ENCODE data around the gene GADL1.

GADL1 gene

GRCh38 chr3:30724863-30725262 lies 169.6 kb downstream of the GADL1 start:
- DNase-seq (ENCODE audit: low spot score), result no peak

GRCh38 chr3:30723211-30723610 lies 171.2 kb downstream of the GADL1 start:
- no peak for DNase-seq (ENCODE audit: low spot score)

GRCh38 chr3:30721314-30721634 lies 173.2 kb downstream of the GADL1 start:
- no peak for DNase-seq (ENCODE audit: low spot score)

GRCh38 chr3:30720586-30721313 lies 173.7 kb downstream of the GADL1 start:
- no peak for DNase-seq (ENCODE audit: low spot score)

- no peak for DNase-seq (ENCODE audit: low spot score)
Observed at GRCh38 chr3:30719536-30719935, 174.9 kb downstream of the GADL1 start.

GRCh38 chr3:30713885-30714503 lies 180.5 kb downstream of the GADL1 start:
- no peak for DNase-seq (ENCODE audit: low spot score)

GRCh38 chr3:30712991-30713390 lies 181.5 kb downstream of the GADL1 start:
- DNase-seq (ENCODE audit: low spot score), result no peak

- no peak for DNase-seq (ENCODE audit: low spot score)
Observed at GRCh38 chr3:30711867-30712266, 182.6 kb downstream of the GADL1 start.

- DNase-seq (ENCODE audit: low spot score), result no peak
Observed at GRCh38 chr3:30711151-30711550, 183.3 kb downstream of the GADL1 start.

GRCh38 chr3:30710017-30710416 lies 184.4 kb downstream of the GADL1 start:
- no peak for DNase-seq (ENCODE audit: low spot score)

- no peak for DNase-seq (ENCODE audit: low spot score)
Observed at GRCh38 chr3:30708472-30708871, 186.0 kb downstream of the GADL1 start.

GRCh38 chr3:30707825-30708224 lies 186.6 kb downstream of the GADL1 start:
- no peak for DNase-seq (ENCODE audit: low spot score)

- no peak for DNase-seq (ENCODE audit: low spot score)
Observed at GRCh38 chr3:30704931-30705890, 189.2 kb downstream of the GADL1 start.

GRCh38 chr3:30702828-30703397 lies 191.5 kb downstream of the GADL1 start:
- DNase-seq (ENCODE audit: low spot score), result no peak

- no peak for DNase-seq (ENCODE audit: low spot score)
Observed at GRCh38 chr3:30702038-30702827, 192.2 kb downstream of the GADL1 start.

- DNase-seq (ENCODE audit: low spot score), result no peak
Observed at GRCh38 chr3:30700702-30701321, 193.6 kb downstream of the GADL1 start.

- no peak for DNase-seq (ENCODE audit: low spot score)
Observed at GRCh38 chr3:30699927-30700326, 194.5 kb downstream of the GADL1 start.

GRCh38 chr3:30698549-30698948 lies 195.9 kb downstream of the GADL1 start:
- no peak for DNase-seq (ENCODE audit: low spot score)

GRCh38 chr3:30696896-30697295 lies 197.6 kb downstream of the GADL1 start:
- no peak for DNase-seq (ENCODE audit: low spot score)

- no peak for DNase-seq (ENCODE audit: low spot score)
Observed at GRCh38 chr3:30696403-30696819, 198.1 kb downstream of the GADL1 start.

Measured in CD4-positive, alpha-beta T cell treated with Interleukin-15 for 4 hours (primary cell).